Measurements from ENCODE around the gene SACS. TPM values are rescaled to one million over a fixed set of nuclear protein-coding genes. Genes with fewer than 3 reads are reported as not detected.

SACS gene
- total and polyA plus RNA-seq, 2 of the 8 experiments (the other 6 are each of a cell fraction or from before 2014, with no cell fraction given), result 11.0 to 54.2 TPM

DNA sequence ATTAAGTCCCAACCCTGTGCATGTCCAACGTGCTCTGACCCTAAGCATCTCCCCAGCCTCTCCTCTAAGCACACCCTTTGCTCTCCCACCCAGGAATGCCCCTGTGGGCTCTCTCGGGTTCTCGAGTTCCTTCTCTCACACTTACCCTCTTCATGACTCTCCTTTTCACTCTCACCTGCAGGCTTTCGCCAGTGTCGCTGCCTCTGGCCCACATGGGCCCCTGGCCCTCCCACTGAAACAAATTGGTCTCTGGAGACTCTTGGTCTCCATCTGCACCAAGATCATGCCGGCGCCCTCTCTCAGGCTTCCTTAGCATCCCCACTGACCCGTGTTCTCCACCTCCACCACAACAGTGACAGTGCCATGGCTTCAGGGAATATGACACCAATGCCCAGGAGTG lies 19.6 kb upstream of the SACS start:
- Histone ChIP-seq H3K4me2 (ENCODE audit: insufficient read depth in 1 of 2, low read depth in 2 of 2, low read length in 2 of 2) (no peak overlapping the region), H3K4me3 (ENCODE audit: extremely low read depth in 1 of 4, insufficient read depth in 2 of 4, low read depth in 3 of 4, low read length in 4 of 4) (no peak overlapping the region), H4K91ac (replicated peaks; ENCODE audit: insufficient read length, low read length) (no peak overlapping the region), H2BK15ac (ENCODE audit: low read length) (no peak overlapping the region), H3K27ac (ENCODE audit: low read depth, low read length) (no peak overlapping the region), H2AFZ (ENCODE audit: low read length) (no peak overlapping the region), H3K79me1 (ENCODE audit: low read depth, low read length) (no peaks in the 10 kb centered on the region), H3K4ac (replicated peaks; ENCODE audit: insufficient read length, low read depth, low read length) (no peak overlapping the region), H3K18ac (ENCODE audit: extremely low read depth, low read length) (no peak overlapping the region), H2BK5ac (ENCODE audit: low read depth, low read length) (no peak overlapping the region), H4K5ac (ENCODE audit: insufficient read length, low read depth, low read length) (no peak overlapping the region), H3K14ac (ENCODE audit: insufficient read length) (no peak overlapping the region), H3K23ac (ENCODE audit: insufficient read length) (no peak overlapping the region), H2BK120ac (replicated peaks; ENCODE audit: low read depth, low read length) (no peak overlapping the region), H3K4me1 (replicated peaks in 1 of 4; ENCODE audit: control insufficient read depth in 3 of 4, insufficient read depth in 4 of 4, low read length in 3 of 4) (peaks cover 0 to 22% (median 16%) of the 10 kb centered on the region in 4 experiments; a peak in 5 of 7 replicates), H3K9me3 (ENCODE audit: insufficient read depth in 2 of 2, low read depth in 1 of 2, low read length in 1 of 2) (no peaks in the 10 kb centered on the region), H3K56ac (replicated peaks; ENCODE audit: insufficient read length, low read depth, low read length) (no peak overlapping the region), H2BK12ac (ENCODE audit: low read depth, low read length) (peak overlapping the region; percentile 65; the same call in 1 of the 2 replicates), H3K36me3 (ENCODE audit: control insufficient read depth in 2 of 4, insufficient read depth in 4 of 4, low read length in 3 of 4) (no peaks in the 10 kb centered on the region), H2AK5ac (ENCODE audit: low read depth, low read length) (no peak overlapping the region; the same call in 1 of the 2 replicates), H3K9ac (replicated peaks in 1 of 4; ENCODE audit: extremely low read depth in 1 of 4, low read depth in 3 of 4, low read length in 3 of 4) (no peak overlapping the region), H3K79me2 (ENCODE audit: control insufficient read depth in 1 of 2, insufficient read depth in 2 of 2, low read length in 2 of 2) (no peaks in the 10 kb centered on the region), H3K27me3 (replicated peaks in 1 of 4; ENCODE audit: control insufficient read depth in 3 of 4, extremely low read depth in 1 of 4, insufficient read depth in 3 of 4, low read length in 3 of 4) (no peaks in the 10 kb centered on the region), H4K20me1 (replicated peaks in 1 of 2; ENCODE audit: control insufficient read depth in 1 of 2, insufficient read depth in 2 of 2, low read length in 2 of 2) (no peaks in the 10 kb centered on the region), H3K23me2 (ENCODE audit: low read depth, low read length) (0 out of 2 replicates have a peak, but pooled peaks cover 2% of the 10 kb centered on the region), H4K8ac (ENCODE audit: extremely low read depth, insufficient read depth, low read length) (no peak overlapping the region), H2BK20ac (ENCODE audit: low read length) (peak overlapping the region; percentile 83; the same call in 1 of the 2 replicates)
- FAIRE-seq, result no peak
- WGBS, 2 experiments (ENCODE audit: extremely low coverage in 1 of 2, insufficient coverage in 1 of 2, insufficient read length in 1 of 2, insufficient replicate concordance in 2 of 2, low coverage in 1 of 2, low lambda C conversion rate in 2 of 2, missing lambda C conversion rate in 1 of 2), result 89% methylated on average over 8 of the region's 8 CpGs; no CpG with 5 or more reads in 1 of the 2 experiments
- DNase-seq (ENCODE audit: low read depth in 1 of 2, low spot score in 2 of 2), result peak in 1 of 2 experiments; percentile 33
- CTCF ChIA-PET (ENCODE audit: partially characterized antibody), result no interaction called here
- POLR2A ChIA-PET (ENCODE audit: partially characterized antibody), result no interaction called here
- no peak for TF ChIP-seq CHD1 (IDR thresholded peaks at IDR 0.05; ENCODE audit: low read depth, low read length)
- no peak for TF ChIP-seq CTBP2 (IDR thresholded peaks at IDR 0.05; ENCODE audit: borderline replicate concordance, insufficient read depth, insufficient read length, low read length)
- TF ChIP-seq TEAD4 (IDR thresholded peaks at IDR 0.05; ENCODE audit: low read depth, low read length), result no peak
- no peak for TF ChIP-seq MAX (IDR thresholded peaks at IDR 0.05)
- TF ChIP-seq EP300 (IDR thresholded peaks at IDR 0.05; ENCODE audit: borderline replicate concordance in 1 of 2, low read depth in 2 of 2, low read length in 2 of 2), result no peak
- TF ChIP-seq, protein P1, sequence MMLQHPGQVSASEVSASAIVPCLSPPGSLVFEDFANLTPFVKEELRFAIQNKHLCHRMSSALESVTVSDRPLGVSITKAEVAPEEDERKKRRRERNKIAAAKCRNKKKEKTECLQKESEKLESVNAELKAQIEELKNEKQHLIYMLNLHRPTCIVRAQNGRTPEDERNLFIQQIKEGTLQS (IDR thresholded peaks at IDR 0.05; ENCODE audit: insufficient read depth, low read depth, low read length), result no peak
- no peak for TF ChIP-seq SRF (IDR thresholded peaks at IDR 0.05; ENCODE audit: low read depth, low read length)
- no peak for TF ChIP-seq JUN (IDR thresholded peaks at IDR 0.05; ENCODE audit: low read depth, low read length)
- TF ChIP-seq CHD2 (IDR thresholded peaks at IDR 0.05; ENCODE audit: low read length), result no peak
- no peak for TF ChIP-seq GABPA (IDR thresholded peaks at IDR 0.05; ENCODE audit: borderline replicate concordance, insufficient read depth, low read length)
- TF ChIP-seq POLR2A (IDR thresholded peaks at IDR 0.05; ENCODE audit: control extremely low read depth in 1 of 2, low read depth in 2 of 2, low read length in 2 of 2), result no peak
- TF ChIP-seq RXRA (IDR thresholded peaks at IDR 0.05; ENCODE audit: insufficient read depth, low read depth, low read length), result no peak
- no peak for TF ChIP-seq TBP (IDR thresholded peaks at IDR 0.05; ENCODE audit: low read depth, low read length)
- no peak for TF ChIP-seq KDM1A (IDR thresholded peaks at IDR 0.05; ENCODE audit: borderline replicate concordance, low read length)

Data from H1 (cell line).